Measurements from ENCODE around the gene TLE1.
A peak's percentile ranks its signal among the peaks of the same experiment; 100 is the strongest.
"Not testable (repeated sequence)": the region's sequence is repeated elsewhere in the genome, so short reads cannot be mapped to it uniquely, and the experiment has no call there.

TLE1 gene

DNA sequence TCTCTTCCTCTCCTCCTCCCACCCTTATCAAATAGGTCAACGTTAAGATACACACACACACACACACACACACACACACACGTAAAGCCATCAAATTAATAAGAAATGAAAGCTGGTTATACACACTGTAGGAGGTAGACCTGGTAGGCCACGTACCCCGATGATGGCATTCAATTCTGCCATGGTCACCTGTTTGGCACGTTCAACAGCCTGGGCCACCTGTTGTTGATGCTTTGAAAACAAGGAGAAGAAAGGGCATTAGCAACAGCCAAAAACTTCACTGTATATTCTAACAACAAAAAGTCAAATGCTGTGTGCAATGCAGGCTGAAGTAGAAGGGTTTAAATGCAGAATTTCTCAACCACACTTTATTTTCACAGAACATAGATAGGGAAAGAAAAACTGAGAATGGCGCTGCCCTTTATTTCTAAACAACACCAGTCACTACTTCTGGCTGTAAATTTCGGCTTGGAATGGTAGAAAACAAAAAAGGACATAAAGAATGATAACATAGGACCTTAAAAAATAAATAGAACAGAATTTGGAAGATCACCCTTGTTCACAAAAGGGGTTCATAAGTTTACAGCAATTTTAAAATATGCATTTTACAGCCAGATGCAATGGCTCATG, 37.2 kb downstream of the TLE1 start:
- DNase-seq: no peak

- DNase-seq: no peak
Observed at GRCh38 chr9:81650586-81651515, 38.5 kb downstream of the TLE1 start.

DNA sequence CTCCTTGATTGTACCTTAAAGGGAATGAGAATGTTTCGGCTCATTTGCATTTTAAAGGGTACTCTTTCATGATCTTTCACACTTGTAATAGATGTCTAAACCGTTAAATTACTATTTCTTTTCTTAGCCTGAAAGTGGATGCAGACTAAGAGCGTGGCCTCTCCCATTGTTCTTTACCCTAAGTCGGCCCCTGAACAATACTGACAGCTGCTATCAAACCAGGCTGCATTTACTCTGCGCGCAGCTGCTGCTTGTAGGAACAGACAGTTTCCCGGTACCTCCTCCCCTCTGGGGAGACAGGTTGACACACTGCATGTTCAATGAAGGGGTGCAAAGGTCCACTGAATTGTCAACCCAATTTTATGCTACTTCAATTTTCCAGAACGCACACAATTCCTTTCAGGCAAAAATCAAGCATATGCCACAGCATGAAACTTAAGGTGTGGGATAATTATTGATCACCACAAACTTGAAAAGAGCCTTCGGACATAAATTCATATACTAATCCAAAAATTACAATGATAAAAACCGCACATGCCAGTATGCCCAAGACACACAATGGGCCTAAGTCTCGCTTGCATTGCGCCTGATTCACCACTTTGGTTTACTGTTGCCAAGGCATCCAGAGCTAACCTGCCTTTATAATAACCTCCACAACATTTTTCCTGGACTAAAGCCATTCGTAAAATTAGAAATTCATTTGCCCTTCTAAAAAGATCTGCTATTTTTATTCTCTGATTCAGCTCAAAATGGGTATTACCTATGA, 39.7 kb downstream of the TLE1 start:
- peak in 1 of 2 experiments; percentile 42 for DNase-seq

DNA sequence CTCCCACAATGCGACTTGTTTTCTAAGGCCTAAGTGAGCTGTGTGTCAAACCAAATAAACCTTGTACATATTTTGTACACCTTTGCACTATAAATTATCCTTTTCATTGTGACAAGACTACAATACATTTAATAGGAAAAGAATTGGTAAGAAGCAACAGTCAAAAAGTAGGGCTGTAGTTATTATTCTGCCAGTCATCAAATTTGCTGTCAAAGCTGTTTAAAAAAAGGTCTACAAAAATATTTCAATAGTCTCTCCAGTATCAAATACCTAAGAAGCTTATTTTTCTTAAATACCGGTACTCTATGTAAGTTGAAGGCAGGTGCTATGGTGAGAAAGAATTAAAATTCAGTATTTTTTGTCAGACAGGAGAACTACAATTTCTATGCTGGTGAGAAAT, 40.5 kb downstream of the TLE1 start:
- DNase-seq: no peak

- DNase-seq: no peak
Observed at GRCh38 chr9:81646337-81646736, 43.0 kb downstream of the TLE1 start.

- DNase-seq: not testable (repeated sequence)
Observed at GRCh38 chr9:81644513-81644912, 44.8 kb downstream of the TLE1 start.

DNA sequence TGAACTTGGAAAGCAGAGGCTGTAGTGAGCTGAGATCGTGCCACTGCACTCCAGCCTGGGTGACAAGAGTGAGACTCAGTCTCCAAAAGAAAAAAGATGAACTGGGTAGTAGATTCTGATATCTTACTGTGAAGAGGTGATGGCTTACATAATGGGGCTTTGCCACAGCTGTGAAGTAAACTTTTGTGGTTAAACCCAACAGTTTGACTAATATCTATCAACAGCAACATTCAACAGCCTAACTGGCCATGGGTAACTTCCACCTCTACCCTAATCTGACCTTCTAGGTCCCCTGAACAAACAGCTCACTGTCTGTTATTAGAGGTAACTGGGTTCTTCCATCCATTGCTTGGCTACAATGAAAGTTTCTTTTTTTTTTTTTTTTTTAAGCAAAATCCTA, 52.1 kb downstream of the TLE1 start:
- DNase-seq: no peak

DNA sequence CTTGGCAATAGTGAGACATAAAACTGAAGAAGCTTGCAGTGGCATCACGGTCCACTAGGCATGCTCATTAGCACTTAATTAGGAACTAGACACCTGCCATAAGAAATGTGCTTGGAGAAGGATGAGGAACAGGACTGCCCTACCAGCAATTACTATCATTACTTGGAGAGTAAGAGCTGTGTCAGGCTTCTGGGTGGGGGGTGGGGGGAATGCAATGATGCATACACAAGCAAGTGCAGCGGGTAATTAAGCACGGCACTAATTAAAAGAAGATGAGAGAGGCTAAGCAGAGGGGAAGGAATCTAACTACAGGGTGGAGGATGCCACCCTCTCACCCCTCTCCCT, 53.1 kb downstream of the TLE1 start:
- DNase-seq: no peak

DNA sequence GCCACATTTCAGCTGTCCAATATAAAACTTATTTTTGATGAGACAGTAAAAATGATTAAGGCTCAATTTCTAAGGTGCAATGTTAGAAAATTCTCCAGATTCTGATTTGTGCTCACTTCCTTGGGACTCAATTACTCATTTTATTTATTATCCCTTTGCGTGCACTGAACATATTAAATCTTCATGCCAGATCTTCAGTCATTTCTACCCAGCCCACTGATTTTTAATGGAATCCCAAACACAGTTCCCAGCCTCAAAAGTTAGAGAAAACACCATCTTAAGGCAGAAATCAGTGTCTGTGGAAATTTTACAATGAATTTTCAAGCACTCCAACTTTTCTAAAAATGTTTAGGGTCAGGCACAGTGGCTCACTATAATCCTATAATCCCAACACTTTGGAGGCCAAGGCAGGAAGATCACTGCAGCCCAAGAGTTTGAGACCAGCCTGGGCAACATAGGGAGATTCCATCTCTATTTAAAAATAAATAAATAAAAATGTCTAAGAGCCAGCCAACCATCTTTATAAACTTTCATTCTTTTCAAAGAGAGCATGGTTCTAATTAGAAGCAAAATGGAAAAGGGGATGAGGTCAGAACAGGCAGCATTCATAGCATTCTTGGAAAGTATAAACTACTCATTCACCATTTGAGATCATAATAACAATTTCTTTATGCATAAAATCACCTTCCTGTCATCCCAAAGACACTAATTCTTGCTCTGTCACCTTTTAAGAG, 53.7 kb downstream of the TLE1 start:
- no peak for DNase-seq

GRCh38 chr9:81634915-81635516, 54.3 kb downstream of the TLE1 start:
- DNase-seq: no peak

DNA sequence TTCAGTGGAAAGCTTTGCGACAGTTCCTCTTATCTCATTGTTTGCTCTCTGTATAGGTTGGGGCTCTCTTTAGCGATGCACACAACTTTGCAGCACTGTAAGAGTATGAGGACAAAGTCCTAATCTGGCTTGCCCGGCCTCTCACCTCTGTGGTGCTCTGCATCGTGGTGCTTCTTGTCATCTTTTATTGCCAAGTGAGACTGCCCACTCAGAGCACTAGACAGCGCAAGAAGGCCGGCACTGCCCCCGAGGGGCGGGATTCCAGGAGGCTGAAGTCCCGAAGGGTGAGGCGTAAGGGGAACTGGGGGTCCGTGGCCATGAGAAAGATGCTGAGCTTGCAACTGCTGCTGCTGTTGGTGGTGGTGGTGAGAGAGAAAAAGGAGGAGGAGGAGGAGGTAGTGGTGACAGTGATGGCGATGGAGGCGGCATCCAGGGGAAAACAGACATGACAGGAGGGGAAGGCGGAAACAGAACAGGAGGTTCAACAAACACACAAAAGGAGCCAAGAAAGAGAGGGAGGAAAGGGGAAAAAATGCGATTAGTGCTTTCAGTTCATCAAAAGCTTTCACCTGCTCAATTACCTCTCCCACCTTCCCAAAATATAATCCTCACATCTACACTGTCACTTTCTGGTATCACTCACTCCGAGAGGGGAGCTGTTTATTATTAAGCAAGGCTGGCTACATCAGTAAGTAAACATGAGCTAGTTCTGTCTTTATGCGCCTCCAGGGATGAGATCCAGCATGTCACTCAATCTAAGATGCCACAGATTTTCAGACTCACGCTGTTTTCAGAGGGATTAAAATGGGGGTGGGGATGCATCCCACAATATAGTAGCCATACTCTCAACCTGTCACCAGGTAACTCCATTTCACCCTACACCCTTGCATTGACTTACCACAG, 55.1 kb downstream of the TLE1 start:
- DNase-seq: no peak

DNA sequence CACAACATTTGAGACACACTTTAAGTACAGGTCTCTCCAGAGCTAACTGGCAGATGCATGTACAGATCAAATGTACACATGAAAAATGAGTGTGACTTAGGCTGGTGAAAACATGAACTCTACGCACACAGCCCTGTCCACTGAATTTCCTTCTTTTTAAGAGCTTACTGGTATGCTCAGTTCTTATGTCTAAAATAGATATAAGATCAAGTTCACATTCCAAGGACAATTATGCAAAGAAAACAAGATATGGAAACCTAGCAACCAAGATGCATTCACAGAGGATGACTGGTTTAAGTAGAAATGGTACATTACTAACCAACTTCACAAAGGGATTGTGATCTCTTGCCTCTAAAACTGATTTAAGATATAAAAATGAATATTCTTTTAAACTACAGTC, 56.7 kb downstream of the TLE1 start:
- no peak for DNase-seq

DNA sequence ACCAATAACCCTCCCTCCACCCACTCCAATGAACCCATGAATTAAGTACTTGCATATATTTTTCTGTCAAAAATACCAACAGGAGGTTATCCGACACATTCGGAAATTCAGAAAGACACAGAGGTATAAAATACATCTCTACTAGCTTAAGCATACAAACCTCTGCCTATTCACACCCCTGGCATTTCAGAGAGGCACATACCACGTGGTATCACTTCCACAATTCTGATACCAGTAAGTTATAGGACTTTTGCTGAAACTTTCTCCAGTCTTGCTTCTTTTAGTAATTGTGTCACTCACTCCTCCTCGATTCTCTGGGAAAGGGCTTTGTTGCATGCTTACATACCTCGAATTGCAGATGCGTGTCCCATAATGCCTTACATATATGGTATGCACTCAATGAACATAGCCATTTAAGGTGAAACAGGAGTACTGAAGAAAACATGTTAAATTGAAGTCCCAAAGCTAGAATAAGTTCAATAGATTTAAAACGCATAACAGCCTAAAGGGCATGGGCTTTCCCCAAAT, 58.1 kb downstream of the TLE1 start:
- no peak for DNase-seq

DNA sequence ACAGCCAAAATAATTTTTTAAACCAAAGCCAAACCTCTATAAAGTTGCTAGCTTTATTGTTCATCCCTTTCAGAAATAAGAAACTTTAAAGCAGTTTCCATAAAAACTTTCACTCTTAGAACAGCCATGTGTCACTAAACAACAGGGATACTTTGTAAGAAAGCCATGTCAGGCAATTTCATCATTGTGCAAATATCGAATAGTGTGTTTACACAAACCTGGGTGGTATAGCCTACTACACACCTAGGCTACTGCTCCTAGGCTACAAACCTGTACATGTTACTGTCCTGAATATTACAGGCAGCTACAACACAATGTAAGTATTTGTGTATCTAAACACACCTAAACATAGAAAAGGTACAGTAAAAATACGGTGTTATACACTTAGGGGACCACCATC, 59.9 kb downstream of the TLE1 start:
- peak in 1 of 2 experiments; percentile 19 for DNase-seq

- DNase-seq: no peak
Observed at GRCh38 chr9:81628897-81629296, 60.5 kb downstream of the TLE1 start.

DNA sequence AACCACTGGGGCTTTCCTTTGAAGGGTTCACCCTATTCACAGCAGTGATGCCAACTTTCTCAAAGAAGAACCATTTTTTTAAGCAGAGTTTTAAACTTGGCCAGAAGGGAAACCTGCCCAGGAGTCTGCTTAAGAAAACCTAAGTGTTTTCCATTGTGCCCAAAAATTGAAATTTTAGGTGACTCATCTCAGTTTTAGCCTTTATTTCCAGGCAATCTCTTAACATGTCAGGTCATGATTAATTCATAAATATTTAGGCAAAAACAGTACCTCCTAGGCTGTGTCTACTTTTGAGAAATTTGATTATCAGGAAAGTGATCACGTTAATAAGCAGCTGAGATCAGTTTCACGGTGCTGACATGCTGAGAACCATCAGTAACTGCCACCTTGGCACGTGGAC, 61.9 kb downstream of the TLE1 start:
- DNase-seq: no peak

GRCh38 chr9:81626511-81626910, 62.8 kb downstream of the TLE1 start:
- no peak for DNase-seq

GRCh38 chr9:81625969-81626368, 63.4 kb downstream of the TLE1 start:
- DNase-seq: no peak

GRCh38 chr9:81623778-81624177, 65.6 kb downstream of the TLE1 start:
- no peak for DNase-seq

DNA sequence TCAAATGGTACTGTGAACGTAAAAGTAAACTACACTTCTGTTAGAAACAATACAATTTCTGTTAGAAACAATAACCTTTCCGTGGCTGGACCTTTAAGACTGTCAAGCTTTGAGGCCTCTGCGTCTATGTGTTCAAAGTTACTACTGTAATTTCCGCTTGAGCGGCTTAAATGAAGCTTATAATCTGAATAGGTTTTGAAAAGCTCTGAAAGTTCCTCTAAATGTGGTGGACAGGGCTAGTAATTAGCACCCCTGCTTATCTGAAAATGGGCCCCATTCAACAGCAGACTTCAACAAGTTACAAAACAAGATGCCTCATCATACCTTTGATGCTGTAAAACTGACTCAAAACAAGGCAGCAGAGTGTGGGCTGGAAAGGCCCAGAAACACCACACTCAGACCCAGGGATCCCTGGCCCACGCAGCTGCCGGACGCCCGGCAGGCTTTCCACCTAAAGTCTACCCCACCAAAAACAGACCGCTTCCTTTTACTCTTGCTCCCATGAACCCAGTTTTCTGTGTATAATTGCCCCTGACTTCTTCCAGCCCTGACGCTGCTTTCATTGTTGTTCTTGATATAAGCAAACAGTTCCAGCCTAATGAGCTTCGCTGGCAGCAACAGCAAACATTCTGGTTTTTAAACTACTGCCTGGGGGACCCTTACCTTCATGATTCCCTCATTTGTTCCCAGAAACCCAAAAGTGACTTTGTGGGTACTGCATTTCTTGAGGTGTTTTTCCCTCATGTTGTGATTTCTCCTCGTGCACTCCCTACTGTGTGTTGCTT, 66.7 kb downstream of the TLE1 start:
- DNase-seq: peak in 1 of 2 experiments; percentile 6

All from NCI-H1930 (cell line).